Measurements from ENCODE around the gene NOA1. TPM values are rescaled to one million over a fixed set of nuclear protein-coding genes. Genes with fewer than 3 reads are reported as not detected.

The NOA1 gene
- total and polyA plus RNA-seq, 2 donors from 2014 or later: 8.7 to 14.2 TPM

DNA sequence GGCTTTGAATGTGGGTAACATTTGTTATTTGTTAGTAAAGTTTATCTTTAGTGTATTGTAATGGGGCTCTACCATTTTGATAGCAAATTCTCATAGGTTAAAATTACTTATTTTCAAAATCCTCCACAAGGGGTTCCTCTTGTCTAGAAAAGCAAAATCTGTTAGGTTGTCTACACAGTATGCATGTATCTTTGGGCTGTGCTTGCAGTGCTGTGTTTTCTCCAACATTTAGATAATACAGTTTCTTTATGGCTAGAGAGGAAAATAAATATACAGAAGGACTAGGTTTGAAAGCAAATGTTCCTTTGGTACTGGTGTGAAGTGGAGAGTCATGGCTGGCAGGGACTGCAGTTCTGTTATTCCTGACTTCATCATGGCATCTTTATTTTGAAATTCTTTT, 41.6 kb upstream of the NOA1 start:
- DNase-seq (no peak), FAIRE-seq (no peak)
- Histone ChIP-seq H3K4me1 (ENCODE audit: control insufficient read depth in 2 of 3, insufficient read depth in 2 of 3, low read depth in 1 of 3, low read length in 3 of 3) (no peaks in the 10 kb centered on the region), H3K9me3 (ENCODE audit: control insufficient read depth in 2 of 3, insufficient read depth in 1 of 3, low read length in 3 of 3) (no peaks in the 10 kb centered on the region), H3K9ac (ENCODE audit: low read length in 3 of 3) (no peak overlapping the region), H3K27ac (ENCODE audit: low read depth in 2 of 2, low read length in 2 of 2) (no peak overlapping the region), H3K4me3 (ENCODE audit: low read length in 3 of 3) (no peak overlapping the region), H3K36me3 (ENCODE audit: control insufficient read depth in 2 of 3, insufficient read depth in 3 of 3, low read length in 3 of 3) (peaks cover 16 to 43% (median 20%) of the 10 kb centered on the region in 3 donors), H3K27me3 (ENCODE audit: control insufficient read depth, insufficient read depth, low read length) (no peaks in the 10 kb centered on the region)
- TF ChIP-seq, protein P1, sequence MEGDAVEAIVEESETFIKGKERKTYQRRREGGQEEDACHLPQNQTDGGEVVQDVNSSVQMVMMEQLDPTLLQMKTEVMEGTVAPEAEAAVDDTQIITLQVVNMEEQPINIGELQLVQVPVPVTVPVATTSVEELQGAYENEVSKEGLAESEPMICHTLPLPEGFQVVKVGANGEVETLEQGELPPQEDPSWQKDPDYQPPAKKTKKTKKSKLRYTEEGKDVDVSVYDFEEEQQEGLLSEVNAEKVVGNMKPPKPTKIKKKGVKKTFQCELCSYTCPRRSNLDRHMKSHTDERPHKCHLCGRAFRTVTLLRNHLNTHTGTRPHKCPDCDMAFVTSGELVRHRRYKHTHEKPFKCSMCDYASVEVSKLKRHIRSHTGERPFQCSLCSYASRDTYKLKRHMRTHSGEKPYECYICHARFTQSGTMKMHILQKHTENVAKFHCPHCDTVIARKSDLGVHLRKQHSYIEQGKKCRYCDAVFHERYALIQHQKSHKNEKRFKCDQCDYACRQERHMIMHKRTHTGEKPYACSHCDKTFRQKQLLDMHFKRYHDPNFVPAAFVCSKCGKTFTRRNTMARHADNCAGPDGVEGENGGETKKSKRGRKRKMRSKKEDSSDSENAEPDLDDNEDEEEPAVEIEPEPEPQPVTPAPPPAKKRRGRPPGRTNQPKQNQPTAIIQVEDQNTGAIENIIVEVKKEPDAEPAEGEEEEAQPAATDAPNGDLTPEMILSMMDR (IDR thresholded peaks at IDR 0.05; ENCODE audit: borderline replicate concordance, extremely low read depth, insufficient read depth): no peak
- intact Hi-C loops (cut with DNase I): no loop called here

DNA sequence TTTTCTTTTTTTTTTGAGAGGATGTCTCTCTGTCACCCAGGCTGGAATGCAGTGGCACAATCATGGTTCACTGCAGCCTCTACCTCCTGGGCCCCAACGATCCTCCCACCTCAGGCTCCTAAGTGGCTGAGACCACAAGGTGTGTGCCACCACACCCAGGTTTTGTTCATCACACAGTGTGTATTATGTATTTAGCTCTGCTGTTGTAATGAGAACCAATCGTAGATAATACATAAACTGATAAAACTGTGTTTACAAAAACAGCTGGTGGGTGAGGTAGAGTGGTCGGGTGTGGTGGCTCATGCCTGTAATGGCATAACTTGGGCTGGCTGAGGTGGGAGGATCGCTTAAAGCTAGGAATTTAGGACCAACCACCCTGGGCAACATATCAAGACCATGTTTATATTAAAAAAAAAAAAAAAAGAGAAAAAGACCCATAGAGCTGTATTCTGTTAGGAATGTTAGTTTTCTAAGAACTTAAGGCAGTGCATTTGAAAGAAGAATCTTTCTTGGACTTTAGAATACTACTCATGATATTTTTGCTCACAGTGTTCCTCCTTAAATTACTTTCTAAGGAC, 36.2 kb upstream of the NOA1 start:
- H3K27me3 ChIP-seq (ENCODE audit: control insufficient read depth, insufficient read depth, low read length): no peaks in the 10 kb centered on the region
- no peak for DNase-seq
- no peak for FAIRE-seq
- H3K4me1 ChIP-seq (ENCODE audit: control insufficient read depth in 2 of 3, insufficient read depth in 2 of 3, low read depth in 1 of 3, low read length in 3 of 3): no peaks in the 10 kb centered on the region
- intact Hi-C loops (cut with DNase I): no loop called here
- no peak overlapping the region for H3K4me3 ChIP-seq (ENCODE audit: low read length in 3 of 3)
- peaks cover 10 to 40% (median 23%) of the 10 kb centered on the region in 3 donors for H3K36me3 ChIP-seq (ENCODE audit: control insufficient read depth in 2 of 3, insufficient read depth in 3 of 3, low read length in 3 of 3)
- TF ChIP-seq, protein P1 (IDR thresholded peaks at IDR 0.05; ENCODE audit: borderline replicate concordance, extremely low read depth, insufficient read depth): no peak
- no peak overlapping the region for H3K27ac ChIP-seq (ENCODE audit: low read depth in 2 of 2, low read length in 2 of 2)
- H3K9me3 ChIP-seq (ENCODE audit: control insufficient read depth in 2 of 3, insufficient read depth in 1 of 3, low read length in 3 of 3): no peaks in the 10 kb centered on the region
- H3K9ac ChIP-seq (ENCODE audit: low read length in 3 of 3): no peak overlapping the region

DNA sequence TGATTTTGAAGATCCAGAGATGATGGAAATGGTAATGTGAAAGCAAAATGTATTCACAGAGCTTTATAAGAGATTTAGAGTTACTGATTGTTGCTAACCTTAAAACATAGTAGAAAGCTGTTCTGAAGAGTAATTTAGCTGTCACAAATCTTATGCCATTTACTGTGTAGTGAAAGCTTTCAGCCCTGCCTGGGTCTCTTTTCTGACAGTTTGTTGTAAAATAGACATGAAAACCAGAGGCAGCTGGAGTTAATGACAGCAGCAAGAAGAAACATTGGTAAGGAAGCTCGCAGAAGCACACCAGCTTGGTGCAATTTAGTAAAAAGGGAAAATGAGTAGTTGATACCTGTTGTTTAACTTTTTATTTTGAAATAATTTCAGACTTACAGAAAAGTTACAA, 22.3 kb upstream of the NOA1 start:
- H3K4me3 ChIP-seq (ENCODE audit: low read length in 3 of 3): no peak overlapping the region
- H3K27me3 ChIP-seq (ENCODE audit: control insufficient read depth, insufficient read depth, low read length): no peaks in the 10 kb centered on the region
- no peaks in the 10 kb centered on the region for H3K4me1 ChIP-seq (ENCODE audit: control insufficient read depth in 2 of 3, insufficient read depth in 2 of 3, low read depth in 1 of 3, low read length in 3 of 3)
- TF ChIP-seq, protein P1 (IDR thresholded peaks at IDR 0.05; ENCODE audit: borderline replicate concordance, extremely low read depth, insufficient read depth): no peak
- H3K9ac ChIP-seq (ENCODE audit: low read length in 3 of 3): no peak overlapping the region
- FAIRE-seq (no peak), DNase-seq (no peak)
- intact Hi-C loops (cut with DNase I): no loop called here
- no peak overlapping the region for H3K27ac ChIP-seq (ENCODE audit: low read depth in 2 of 2, low read length in 2 of 2)
- H3K9me3 ChIP-seq (ENCODE audit: control insufficient read depth in 2 of 3, insufficient read depth in 1 of 3, low read length in 3 of 3): no peaks in the 10 kb centered on the region
- H3K36me3 ChIP-seq (ENCODE audit: control insufficient read depth in 2 of 3, insufficient read depth in 3 of 3, low read length in 3 of 3): peaks cover 10 to 34% (median 20%) of the 10 kb centered on the region in 3 donors

DNA sequence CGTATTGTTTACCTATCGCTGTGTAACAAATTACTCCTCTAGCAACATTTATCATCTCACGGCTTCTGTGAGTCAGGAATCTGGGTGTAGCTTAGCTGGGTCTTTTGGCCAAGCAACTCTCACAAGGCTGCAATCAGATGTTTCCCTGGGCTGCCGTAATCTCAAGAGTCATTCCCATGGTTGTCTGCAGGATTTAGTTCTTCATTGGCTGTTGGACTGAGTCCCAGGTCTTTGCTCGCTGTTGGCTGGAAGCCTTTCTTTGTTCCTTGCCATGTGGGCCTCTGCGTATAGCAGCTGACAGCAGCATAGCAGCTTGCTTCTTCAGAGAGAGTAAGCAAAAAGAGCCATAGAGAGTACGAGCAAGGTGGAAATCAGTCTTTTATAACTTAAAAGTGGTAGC, 18.1 kb upstream of the NOA1 start:
- H3K4me1 ChIP-seq (ENCODE audit: control insufficient read depth in 2 of 3, insufficient read depth in 2 of 3, low read depth in 1 of 3, low read length in 3 of 3): no peaks in the 10 kb centered on the region
- H3K9me3 ChIP-seq (ENCODE audit: control insufficient read depth in 2 of 3, insufficient read depth in 1 of 3, low read length in 3 of 3): no peaks in the 10 kb centered on the region
- H3K9ac ChIP-seq (ENCODE audit: low read length in 3 of 3): no peak overlapping the region
- DNase-seq: peak in 1 of 5 donors; percentile 73
- H3K36me3 ChIP-seq (ENCODE audit: control insufficient read depth in 2 of 3, insufficient read depth in 3 of 3, low read length in 3 of 3): peaks cover 10 to 36% (median 25%) of the 10 kb centered on the region in 3 donors
- H3K4me3 ChIP-seq (ENCODE audit: low read length in 3 of 3): no peak overlapping the region
- H3K27ac ChIP-seq (ENCODE audit: low read depth in 2 of 2, low read length in 2 of 2): no peak overlapping the region
- no peak for FAIRE-seq
- TF ChIP-seq, protein P1 (IDR thresholded peaks at IDR 0.05; ENCODE audit: borderline replicate concordance, extremely low read depth, insufficient read depth): no peak
- intact Hi-C loops (cut with DNase I): no loop called here
- H3K27me3 ChIP-seq (ENCODE audit: control insufficient read depth, insufficient read depth, low read length): no peaks in the 10 kb centered on the region
